Stomach (tissue), 9 donors: ENCODE data around the gene MRPL55. TPM values are rescaled to one million over a fixed set of nuclear protein-coding genes. Genes with fewer than 3 reads are reported as not detected.
A peak's percentile ranks its signal among the peaks of the same experiment; 100 is the strongest.

Experiments
- DNase-seq, 2 donors: peaks; one replicate each; pipeline versions ENCODE4 v3.0.0 to v3.0.0-alpha.2; 2013 to 2019
- H3K27ac ChIP-seq, 5 donors: fragments of 200-600 bp in 4 of 5; sonication (generic) in 4 of 5; one replicate each; pipeline ENCODE4 v1.5.1; 2013 to 2019; ENCODE audit warnings: mild to moderate bottlenecking in 1 of 5, moderate library complexity in 1 of 5
- H3K27me3 ChIP-seq, 3 donors: fragments of 200-600 bp; sonication (generic); one replicate each; pipeline ENCODE4 v1.5.1; 2017 to 2019; ENCODE audit warnings: mixed run types in 1 of 3
- H3K36me3 ChIP-seq, 4 donors: fragments of 200-600 bp; sonication (generic); 1 replicate in 3 of 4; 2 replicates in 1 of 4; pipeline ENCODE4 v1.5.1; 2016 to 2019
- H3K4me1 ChIP-seq, 4 donors: fragments of 200-600 bp; sonication (generic); one replicate each; pipeline ENCODE4 v1.5.1; 2016 to 2019
- H3K4me3 ChIP-seq, 4 donors: fragments of 200-600 bp; sonication (generic) in 3 of 4; one replicate each; pipeline ENCODE4 v1.5.1; 2016 to 2019; ENCODE audit warnings: mild to moderate bottlenecking in 1 of 4
- H3K9me3 ChIP-seq, 4 donors: fragments of 200-600 bp; sonication (generic); one replicate each; pipeline ENCODE4 v1.5.1; 2016 to 2019
- CTCF ChIP-seq, 7 experiments: fragments of 450-650 bp in 4 of 7; fragments of 200-600 bp in 3 of 7; sonication (generic) in 3 of 7; IDR thresholded peaks; one replicate each; pipeline ENCODE4 v1.5.1; 2016 to 2019; ENCODE audit warnings: antibody characterized with exemption in 7 of 7, control low read depth in 2 of 7, mild to moderate bottlenecking in 1 of 7
- EP300 ChIP-seq: sonication (generic); formaldehyde crosslinking; IDR thresholded peaks from one replicate; pipeline ENCODE4 v1.6.1; 2017; ENCODE audit warnings: antibody characterized with exemption
- POLR2A ChIP-seq, 4 donors: fragments of 450-650 bp; IDR thresholded peaks; one replicate each; pipeline ENCODE4 v1.6.1; 2016; ENCODE audit warnings: antibody characterized with exemption in 4 of 4, control low read depth in 2 of 4, mild to moderate bottlenecking in 1 of 4, moderate library complexity in 1 of 4
- POLR2AphosphoS5 ChIP-seq, 3 donors: sonication (generic); formaldehyde crosslinking; IDR thresholded peaks; one replicate each; pipeline ENCODE4 v1.6.1; 2016; ENCODE audit warnings: antibody characterized with exemption in 3 of 3
- WGBS, 5 donors: extraction: QIAGEN DNeasy Blood & Tissue Kit in 3 of 5; methylation state at CpG; one replicate each; pipeline versions ENCODE4 v1.1.5 to v1.1.7; 2013 to 2018; 5-methylcytosine and 5-hydroxymethylcytosine counted together
- intact Hi-C: fragments of 100-400 bp; cut with DNase I; formaldehyde crosslinking; loops from one replicate; pipeline ENCODE4 v1.15.1; 2023; ENCODE audit warnings: low total_unique reads
- polyA plus RNA-seq, 3 donors: library from polyadenylated mRNA; stranded (reverse); fragments of 200-250 nt; gene quantifications; one replicate each; pipeline ENCODE4 v1.2.3, GENCODE V29; 2013
- total RNA-seq, 5 donors: library from RNA; depleted of rRNA; stranded (reverse); fragments of >200 nt; gene quantifications; one replicate each; pipeline versions ENCODE4 v1.1.0 to v1.2.3, GENCODE V29; 2014 to 2016
- donor health status: healthy with polysubstance abuse.
- donor health status: Bipolar disorder and iron deficiency.
- donor health status: healthy.

The MRPL55 gene
- total and polyA plus RNA-seq, 8 donors, result 18.7 to 158 (median 100) TPM

GRCh38 chr1:228092342-228093049, 16.6 kb downstream of the MRPL55 start:
- intact Hi-C loops, result loop anchor here (10.0 kb wide), 1 partner anchor 52 kb away; the partner anchor contains the start of genes GJC2 and GUK1
- Histone ChIP-seq H3K27ac (no peak overlapping the region), H3K9me3 (peaks cover 0 to 13% (median 8%) of the 10 kb centered on the region in 4 donors), H3K27me3 (no peaks in the 10 kb centered on the region), H3K4me1 (peaks cover 54 to 87% (median 84%) of the 10 kb centered on the region in 4 donors), H3K36me3 (peaks cover 14 to 60% (median 34%) of the 10 kb centered on the region in 4 donors), H3K4me3 (no peak overlapping the region)
- TF ChIP-seq POLR2A (IDR thresholded peaks at IDR 0.05) (no peak), POLR2AphosphoS5 (IDR thresholded peaks at IDR 0.05) (no peak), CTCF (IDR thresholded peaks at IDR 0.05) (no peak), EP300 (no peak)
- WGBS, 5 donors, result 77 to 85% (median 80%) methylated on average over 11 of the region's 11 CpGs
- DNase-seq, result peak in 1 of 2 donors; percentile 13

GRCh38 chr1:228091084-228091483, 18.0 kb downstream of the MRPL55 start:
- H3K4me3 ChIP-seq, result peak overlapping the region in 1 of 4 donors; percentile 16
- 34 to 58% (median 49%) methylated on average over 4 of the region's 4 CpGs for WGBS, 5 donors
- H3K27me3 ChIP-seq, result no peaks in the 10 kb centered on the region
- no peak for TF ChIP-seq POLR2A (IDR thresholded peaks at IDR 0.05)
- TF ChIP-seq EP300, result no peak
- TF ChIP-seq POLR2AphosphoS5 (IDR thresholded peaks at IDR 0.05), result no peak
- TF ChIP-seq CTCF (IDR thresholded peaks at IDR 0.05), result no peak
- H3K4me1 ChIP-seq, result peaks cover 68 to 87% (median 84%) of the 10 kb centered on the region in 4 donors
- H3K9me3 ChIP-seq, result peaks cover 0 to 13% (median 8%) of the 10 kb centered on the region in 4 donors
- intact Hi-C loops, result loop anchor here (10.0 kb wide), 1 partner anchor 54 kb away; the partner anchor contains the start of genes GJC2 and GUK1
- H3K27ac ChIP-seq, result no peak overlapping the region
- H3K36me3 ChIP-seq, result peaks cover under 1 to 45% (median 20%) of the 10 kb centered on the region in 4 donors
- no peak for DNase-seq

- H3K4me1 ChIP-seq, result peaks cover 72 to 87% (median 84%) of the 10 kb centered on the region in 4 donors
- DNase-seq, result peak in 1 of 2 donors; percentile 25
- 8 to 22% (median 11%) methylated on average over 2 of the region's 2 CpGs for WGBS, 5 donors
- peaks cover 0 to 43% (median 16%) of the 10 kb centered on the region in 4 donors for H3K36me3 ChIP-seq
- no peak for TF ChIP-seq CTCF (IDR thresholded peaks at IDR 0.05)
- no peak for TF ChIP-seq EP300
- TF ChIP-seq POLR2A (IDR thresholded peaks at IDR 0.05), result no peak
- TF ChIP-seq POLR2AphosphoS5 (IDR thresholded peaks at IDR 0.05), result no peak
- H3K9me3 ChIP-seq, result peaks cover 0 to 13% (median 8%) of the 10 kb centered on the region in 4 donors
- H3K27ac ChIP-seq, result peak overlapping the region in 2 of 5 donors; percentile 70 to 98
- H3K4me3 ChIP-seq, result peak overlapping the region in 1 of 4 donors; percentile 34
- intact Hi-C loops, result loop anchor here (10.0 kb wide), 1 partner anchor 54 kb away; the partner anchor contains the start of genes GJC2 and GUK1
- no peaks in the 10 kb centered on the region for H3K27me3 ChIP-seq
Measured at GRCh38 chr1:228090613-228091081, 18.5 kb downstream of the MRPL55 start.

- Histone ChIP-seq H3K4me3 (peak overlapping the region in 2 of 4 donors; percentile 6 to 34), H3K27me3 (no peaks in the 10 kb centered on the region), H3K36me3 (peaks cover 0 to 36% (median 14%) of the 10 kb centered on the region in 4 donors), H3K27ac (peak overlapping the region in 3 of 5 donors; percentile 38 to 98 (median 70)), H3K4me1 (peaks cover 81 to 89% (median 87%) of the 10 kb centered on the region in 4 donors), H3K9me3 (peaks cover 0 to 9% (median 6%) of the 10 kb centered on the region in 4 donors)
- 24 to 61% (median 53%) methylated on average over 4 to 12 of the region's 12 CpGs for WGBS, 5 donors
- intact Hi-C loops, result loop anchor here (10.0 kb wide), 1 partner anchor 55 kb away; the partner anchor contains the start of genes GJC2 and GUK1
- TF ChIP-seq POLR2AphosphoS5 (IDR thresholded peaks at IDR 0.05), result no peak
- TF ChIP-seq CTCF (IDR thresholded peaks at IDR 0.05), result no peak
- TF ChIP-seq POLR2A (IDR thresholded peaks at IDR 0.05), result no peak
- TF ChIP-seq EP300, result no peak
- peak in 1 of 2 donors; percentile 25 for DNase-seq
Measured at GRCh38 chr1:228089519-228090380, 19.3 kb downstream of the MRPL55 start.
